ENCODE results near the gene LATS1.

- no peak for TF ChIP-seq CTCF (IDR thresholded peaks at IDR 0.05; ENCODE audit: low read depth, low read length)
- TF ChIP-seq EZH2phosphoT487 (IDR thresholded peaks at IDR 0.05; ENCODE audit: low read depth), result no peak
Observed at GRCh38 chr6:149729824-149730223, 11.9 kb upstream of the LATS1 start.

Data from OCI-LY3 (cell line).